Neural cell (in vitro differentiated cells): Measurements from ENCODE around the gene UFD1. TPM values are rescaled to one million over a fixed set of nuclear protein-coding genes. Genes with fewer than 3 reads are reported as not detected.
A peak's percentile ranks its signal among the peaks of the same experiment; 100 is the strongest.

Experiments
- H2AFZ ChIP-seq: fragments of 200-600, 300-800 bp; sonication (generic), shearing (Covaris generic); 2 replicates; pipeline ENCODE4 v1.6.0; 2014; ENCODE audit warnings: low read depth, mild to moderate bottlenecking, antibody characterized with exemption, low read length, moderate library complexity
- H3F3A ChIP-seq: fragments of 200-600 bp; shearing (Covaris generic); 2 replicates; pipeline ENCODE4 v1.6.1; 2016; ENCODE audit warnings: mild to moderate bottlenecking, moderate library complexity, mixed read lengths, antibody characterized with exemption, low read length; ENCODE audit not compliant: insufficient read depth, poor library complexity, severe bottlenecking
- H3K27ac ChIP-seq: fragments of 200-600, 300-800 bp; sonication (generic), shearing (Covaris generic); 2 replicates; pipeline ENCODE4 v1.5.1; 2014; ENCODE audit warnings: mild to moderate bottlenecking, low read length, moderate library complexity
- H3K27me3 ChIP-seq: fragments of 300-800, 200-600 bp; sonication (generic), shearing (Covaris generic); 2 replicates; pipeline ENCODE4 v1.6.0; 2014; ENCODE audit warnings: mild to moderate bottlenecking, low read depth, low read length, moderate library complexity; ENCODE audit not compliant: insufficient read depth
- H3K36me3 ChIP-seq: fragments of 300-800, 200-600 bp; sonication (generic), shearing (Covaris generic); 2 replicates; pipeline ENCODE4 v1.5.1; 2014; ENCODE audit warnings: mild to moderate bottlenecking, antibody characterized with exemption, low read length, moderate library complexity; ENCODE audit not compliant: insufficient read depth
- H3K4me2 ChIP-seq: fragments of 300-800, 200-600 bp; sonication (generic), shearing (Covaris generic); 2 replicates; pipeline ENCODE4 v1.6.0; 2014; ENCODE audit warnings: mild to moderate bottlenecking, low read length
- H3K4me3 ChIP-seq: fragments of 300-800, 200-600 bp; sonication (generic), shearing (Covaris generic); 2 replicates; pipeline ENCODE4 v1.5.1; 2014; ENCODE audit warnings: mild to moderate bottlenecking, low read length, moderate library complexity
- H3K79me2 ChIP-seq: fragments of 200-600 bp; shearing (Covaris generic); replicated peaks from 2 replicates; pipeline ENCODE4 v1.6.0; 2014; ENCODE audit warnings: mild to moderate bottlenecking, low read length, moderate library complexity; ENCODE audit not compliant: insufficient read depth
- H3K9ac ChIP-seq: fragments of 300-800, 200-600 bp; sonication (generic), shearing (Covaris generic); 2 replicates; pipeline ENCODE4 v1.6.1; 2016; ENCODE audit warnings: mild to moderate bottlenecking, low read length, mixed read lengths
- H3K9me2 ChIP-seq: fragments of 200-600 bp; shearing (Covaris generic); 2 replicates; pipeline ENCODE4 v1.6.1; 2016; ENCODE audit warnings: mild to moderate bottlenecking, low read length, mixed read lengths; ENCODE audit not compliant: insufficient read depth
- H3K9me3 ChIP-seq: fragments of 200-600, 300-800 bp; sonication (generic), shearing (Covaris generic); 2 replicates; pipeline ENCODE4 v1.6.1; 2016; ENCODE audit warnings: mild to moderate bottlenecking, mixed run types, low read length, moderate library complexity, mixed read lengths
- H4K20me1 ChIP-seq: fragments of 200-600 bp; shearing (Covaris generic); 2 replicates; pipeline ENCODE4 v1.6.1; 2016; ENCODE audit warnings: mild to moderate bottlenecking, mixed run types; ENCODE audit not compliant: insufficient read depth
- CTCF ChIP-seq: fragments of 450-650 bp; IDR thresholded peaks from 2 replicates; pipeline ENCODE4 v1.5.1; 2014; ENCODE audit warnings: antibody characterized with exemption, mild to moderate bottlenecking, moderate library complexity; ENCODE audit not compliant: poor library complexity, severe bottlenecking
- EP300 ChIP-seq: fragments of 450-650 bp; conservative IDR thresholded peaks from 2 replicates; pipeline ENCODE4 v1.6.1; 2014; ENCODE audit warnings: antibody characterized with exemption, mild to moderate bottlenecking, moderate library complexity; ENCODE audit not compliant: poor library complexity, severe bottlenecking
- EZH2 ChIP-seq: fragments of 200-600, 300-800 bp; shearing (Covaris generic), sonication (generic); IDR thresholded peaks from 2 replicates; pipeline ENCODE4 v1.6.1; 2014; ENCODE audit warnings: antibody characterized with exemption, low read length, borderline replicate concordance, mild to moderate bottlenecking; ENCODE audit not compliant: insufficient read depth, poor library complexity, severe bottlenecking
- MXI1 ChIP-seq: fragments of 450-650 bp; conservative IDR thresholded peaks from 2 replicates; pipeline ENCODE4 v1.6.1; 2014; ENCODE audit warnings: antibody characterized with exemption, mild to moderate bottlenecking; ENCODE audit not compliant: poor library complexity, severe bottlenecking
- POLR2AphosphoS5 ChIP-seq: IDR thresholded peaks from 2 replicates; pipeline ENCODE4 v1.6.1; 2012
- RAD21 ChIP-seq: fragments of 450-650 bp; conservative IDR thresholded peaks from 2 replicates; pipeline ENCODE4 v1.6.1; 2014; ENCODE audit warnings: antibody characterized with exemption, mild to moderate bottlenecking, moderate library complexity
- REST ChIP-seq: IDR thresholded peaks from 2 replicates; pipeline ENCODE4 v1.6.1; 2012; ENCODE audit warnings: borderline replicate concordance
- SMC3 ChIP-seq: fragments of 450-650 bp; conservative IDR thresholded peaks from 2 replicates; pipeline ENCODE4 v1.6.1; 2014; ENCODE audit warnings: antibody characterized with exemption, mild to moderate bottlenecking, moderate library complexity; ENCODE audit not compliant: poor library complexity
- TAF1 ChIP-seq: IDR thresholded peaks from 2 replicates; pipeline ENCODE4 v1.6.1; 2012; ENCODE audit warnings: low read depth
- polyA plus RNA-seq: library from polyadenylated mRNA; depleted of rRNA; stranded (reverse); fragments of >200 nt; gene quantifications from 2 replicates; pipeline ENCODE4 v1.2.3, GENCODE V29; 2014

Gene UFD1
- polyA plus RNA-seq, 1 donor from 2014 or later = 56.9 TPM

- Histone ChIP-seq H3K4me2 (no peak overlapping the region), H3K9me2 (no peaks in the 10 kb centered on the region), H3K4me3 (no peak overlapping the region), H4K20me1 (no peaks in the 10 kb centered on the region), H3K27me3 (peaks cover 45% of the 10 kb centered on the region), H3F3A (no peaks in the 10 kb centered on the region), H2AFZ (no peak overlapping the region), H3K79me2 (no peaks in the 10 kb centered on the region), H3K27ac (no peak overlapping the region), H3K9me3 (no peaks in the 10 kb centered on the region), H3K36me3 (no peaks in the 10 kb centered on the region), H3K9ac (no peak overlapping the region)
- TF ChIP-seq CTCF = no peak
- no peak for TF ChIP-seq EZH2
- no peak for TF ChIP-seq MXI1
- TF ChIP-seq SMC3 = no peak
- no peak for TF ChIP-seq TAF1
- no peak for TF ChIP-seq REST
- TF ChIP-seq RAD21 = no peak
- TF ChIP-seq POLR2AphosphoS5 = no peak
- TF ChIP-seq EP300 = no peak
Measured at GRCh38 chr22:19525116-19525660, 46.2 kb upstream of the UFD1 start.

GRCh38 chr22:19524170-19525115 is 45.5 kb upstream of the UFD1 start, which contains the start of gene CLDN5:
CLDN5 (minus strand) TSS chr22:19524410; CDS start chr22:19524255, 155 bp downstream.
- H3K9me2 ChIP-seq = no peaks in the 10 kb centered on the region
- TF ChIP-seq EZH2 (peak; percentile 11), CTCF (no peak)
- H3K36me3 ChIP-seq = no peaks in the 10 kb centered on the region
- H3K9me3 ChIP-seq = no peaks in the 10 kb centered on the region
- no peak within 1 kb of the TSS for H3K4me2 ChIP-seq
- H3K4me3 ChIP-seq = peak within 1 kb of the TSS; percentile 67
- no peaks in the 10 kb centered on the region for H4K20me1 ChIP-seq
- H2AFZ ChIP-seq = peak within 1 kb of the TSS; percentile 2
- H3K27me3 ChIP-seq = peaks cover 45% of the 10 kb centered on the region
- H3K9ac ChIP-seq = no peak within 1 kb of the TSS
- no peaks in the 10 kb centered on the region for H3K79me2 ChIP-seq
- H3K27ac ChIP-seq = no peak within 1 kb of the TSS
- no peaks in the 10 kb centered on the region for H3F3A ChIP-seq
